GM19468 (cell line): ENCODE measurements around the gene UCP2.

Source experiments
- ATAC-seq: cut with Tn5 transposase; IDR thresholded peaks from one replicate; pipeline ENCODE4 v1.9.1; 2021; ENCODE audit warnings: mild to moderate bottlenecking, moderate library complexity, moderate number of reproducible peaks; ENCODE audit not compliant: unreplicated experiment; ENCODE audit errors: extremely low read depth

The UCP2 gene

DNA sequence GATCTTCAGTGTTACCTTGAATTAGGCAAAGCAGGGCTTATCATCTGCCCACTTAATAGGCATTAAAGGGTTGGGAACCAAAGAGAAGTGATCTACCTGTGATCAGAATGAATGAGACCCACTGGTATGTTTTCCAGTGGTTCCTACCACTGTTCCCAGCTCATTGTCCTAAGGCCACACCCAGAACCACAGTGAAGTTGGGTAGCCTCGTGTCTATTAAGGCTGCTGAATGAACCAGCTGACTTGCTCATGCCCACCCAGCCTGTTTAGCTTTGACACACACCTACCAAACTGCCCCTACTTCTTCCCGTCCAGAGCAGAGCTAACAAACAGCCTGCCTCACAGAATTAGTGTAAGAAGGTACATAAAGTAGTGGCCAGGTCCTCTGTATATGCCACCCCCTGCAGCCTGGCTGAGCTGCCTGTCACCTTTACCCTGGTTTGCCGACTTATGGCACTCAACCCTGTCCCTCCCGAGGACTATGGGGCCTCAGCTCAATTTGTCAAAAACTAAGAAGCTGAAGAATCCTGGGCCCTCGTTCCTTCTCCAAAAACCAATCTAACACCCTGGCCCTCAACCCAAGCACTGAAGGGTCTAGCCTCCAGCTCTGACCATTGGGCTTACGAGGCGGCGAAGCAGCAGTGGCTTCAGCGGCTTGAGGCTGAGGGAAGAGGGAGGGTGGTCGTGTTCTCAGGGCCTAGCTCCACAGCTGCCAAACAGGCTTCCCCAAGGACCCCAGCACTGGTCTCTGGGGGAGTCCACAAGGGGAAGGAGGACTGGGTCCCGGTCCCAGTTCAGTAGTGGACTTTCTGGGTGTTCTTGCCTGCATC, 9.8 kb downstream of the UCP2 start:
- no peak for ATAC-seq

DNA sequence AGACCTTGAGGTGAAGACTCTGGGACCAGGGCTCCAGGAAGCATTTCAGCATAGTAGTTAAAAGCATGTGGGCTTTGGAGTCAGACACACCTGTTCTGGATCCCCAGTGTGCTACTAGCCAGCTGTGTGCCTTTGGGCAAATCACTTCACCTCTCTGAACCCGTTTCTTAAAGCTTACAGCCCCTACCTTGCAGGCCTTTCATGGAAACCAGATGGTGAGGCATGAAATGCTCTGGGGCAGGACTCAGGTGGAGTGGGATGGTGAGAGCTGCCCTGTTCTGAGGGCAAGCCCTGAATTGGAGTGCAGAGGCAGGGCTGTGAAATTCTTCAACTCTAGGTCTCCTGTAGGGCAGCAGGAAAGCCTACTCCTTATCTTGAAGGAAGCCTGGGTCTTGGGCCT, 10.5 kb downstream of the UCP2 start:
- ATAC-seq: no peak

DNA sequence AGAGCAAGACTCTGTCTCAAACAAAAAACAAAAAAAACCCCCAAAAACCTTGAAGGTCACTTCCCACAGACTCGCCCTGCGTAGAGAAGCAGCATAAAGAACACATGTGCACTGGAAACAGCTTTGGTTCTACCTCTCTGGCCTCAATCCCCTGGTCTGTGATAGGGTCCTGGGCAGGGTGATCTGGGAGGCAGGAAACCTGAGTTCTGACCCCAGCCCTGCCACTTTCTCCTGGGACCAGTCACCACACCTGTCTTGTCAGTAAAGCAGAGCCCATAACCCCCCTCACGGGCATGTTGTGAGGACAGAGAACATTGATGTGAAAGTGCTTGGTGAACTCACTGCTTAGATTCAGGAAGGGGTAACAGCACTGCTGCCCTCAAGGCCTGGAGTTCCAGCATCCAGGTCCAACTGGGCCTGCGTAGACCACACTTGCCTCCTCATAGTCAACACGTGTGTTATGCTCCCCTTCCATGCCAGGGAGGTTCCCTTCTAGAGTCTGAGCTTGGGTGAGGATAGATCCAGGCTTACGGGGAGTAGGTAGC, 11.4 kb downstream of the UCP2 start:
- no peak for ATAC-seq

DNA sequence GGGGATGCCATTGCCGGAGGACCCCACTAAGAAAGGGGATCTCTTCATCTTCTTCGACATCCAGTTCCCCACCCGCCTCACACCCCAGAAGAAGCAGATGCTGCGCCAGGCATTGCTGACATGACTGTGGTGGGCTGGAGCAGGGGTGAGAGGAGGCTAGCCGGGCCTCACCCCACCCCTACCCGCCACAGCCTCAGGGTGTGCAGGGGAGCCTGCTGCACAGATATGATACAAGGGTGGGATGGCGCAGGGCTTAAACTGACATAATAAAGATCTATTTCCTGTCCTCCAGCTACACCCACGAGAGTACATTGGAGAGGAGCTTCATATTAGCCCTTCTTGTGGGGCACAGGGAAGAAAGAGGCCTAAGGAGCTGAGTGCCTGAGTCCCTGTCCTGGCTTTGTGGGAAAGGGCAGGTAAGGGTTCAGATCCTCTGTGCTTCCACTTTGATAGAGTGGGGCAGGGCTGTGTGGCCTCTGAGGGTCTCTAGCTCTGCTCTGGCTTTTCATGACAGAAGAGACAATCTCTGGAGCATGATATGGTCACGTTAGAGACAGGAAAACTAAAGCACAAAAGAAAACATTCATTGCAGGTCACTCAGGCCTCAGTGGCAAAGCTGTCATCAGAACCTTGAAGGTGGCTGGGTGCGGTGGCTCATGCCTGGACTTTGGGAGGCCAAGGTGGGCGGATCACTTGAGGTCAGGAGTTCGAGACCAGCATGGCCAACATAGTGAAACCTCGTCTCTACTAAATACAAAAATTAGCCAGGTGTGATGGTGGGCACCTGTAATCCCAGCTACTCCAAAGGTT, 12.4 kb downstream of the UCP2 start:
- ATAC-seq: no peak

DNA sequence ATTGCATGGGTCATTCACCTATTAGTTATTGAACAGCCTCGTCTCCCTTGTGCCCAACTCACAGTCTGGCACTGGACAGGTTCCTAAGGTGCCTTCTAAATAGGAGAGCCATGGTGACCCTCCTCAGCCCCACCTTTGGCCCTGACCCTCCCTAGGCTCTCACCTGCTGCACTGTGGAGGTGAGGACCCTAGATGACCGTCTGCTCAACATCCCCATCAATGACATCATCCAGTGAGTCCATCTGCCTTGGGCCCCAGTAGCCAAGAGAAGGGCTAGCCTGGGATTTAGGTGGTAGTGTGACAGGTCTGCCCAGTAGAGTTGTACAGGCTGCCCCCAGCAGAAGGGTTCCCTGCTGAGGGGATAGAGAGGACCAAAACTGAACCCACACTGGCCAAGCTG, 13.6 kb downstream of the UCP2 start:
- no peak for ATAC-seq

DNA sequence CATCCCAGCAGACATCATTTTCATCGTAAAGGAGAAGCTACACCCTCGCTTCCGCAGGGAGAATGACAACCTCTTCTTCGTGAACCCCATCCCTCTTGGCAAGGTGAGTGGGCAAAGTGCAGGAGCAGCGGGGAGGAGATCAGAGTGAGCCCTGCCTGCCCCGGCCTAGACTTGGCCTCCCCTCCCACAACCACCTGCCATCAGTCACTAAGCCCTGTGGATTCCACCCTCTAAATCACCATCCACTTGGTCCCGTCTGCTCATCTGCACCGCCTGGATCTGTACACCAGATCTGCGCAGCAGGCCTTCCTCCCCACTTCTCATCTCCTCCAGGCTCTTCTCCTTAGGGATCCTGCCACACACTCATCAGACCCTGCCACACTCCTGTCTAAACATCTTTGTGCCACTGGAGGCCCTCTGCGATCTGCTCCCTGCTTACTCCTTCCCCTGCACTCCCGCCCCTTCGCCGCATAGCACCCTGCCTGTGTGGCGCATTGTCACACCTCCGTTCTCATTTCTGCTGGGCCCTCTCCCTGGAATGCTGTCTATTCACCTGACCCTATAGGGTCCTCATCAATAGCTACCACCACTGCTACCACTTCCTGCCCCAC, 14.2 kb downstream of the UCP2 start:
- ATAC-seq: no peak

DNA sequence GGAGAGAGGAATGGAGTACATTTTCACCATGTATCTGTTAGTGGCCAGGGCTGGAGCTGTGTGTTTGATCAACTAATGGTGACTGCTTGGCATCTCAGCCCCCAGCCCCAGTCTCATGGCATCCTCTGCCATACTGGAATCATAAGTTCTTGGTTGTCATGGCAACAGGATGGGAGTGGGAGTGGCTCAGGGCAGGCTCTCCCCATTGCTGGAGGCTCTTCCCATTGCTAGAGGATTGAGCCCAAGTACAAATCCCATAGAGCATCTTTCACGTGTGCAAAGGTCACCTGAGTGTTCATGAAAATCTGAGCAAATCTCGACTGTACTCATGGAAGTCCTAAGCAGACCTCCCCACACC, 16.9 kb downstream of the UCP2 start:
- ATAC-seq: no peak

DNA sequence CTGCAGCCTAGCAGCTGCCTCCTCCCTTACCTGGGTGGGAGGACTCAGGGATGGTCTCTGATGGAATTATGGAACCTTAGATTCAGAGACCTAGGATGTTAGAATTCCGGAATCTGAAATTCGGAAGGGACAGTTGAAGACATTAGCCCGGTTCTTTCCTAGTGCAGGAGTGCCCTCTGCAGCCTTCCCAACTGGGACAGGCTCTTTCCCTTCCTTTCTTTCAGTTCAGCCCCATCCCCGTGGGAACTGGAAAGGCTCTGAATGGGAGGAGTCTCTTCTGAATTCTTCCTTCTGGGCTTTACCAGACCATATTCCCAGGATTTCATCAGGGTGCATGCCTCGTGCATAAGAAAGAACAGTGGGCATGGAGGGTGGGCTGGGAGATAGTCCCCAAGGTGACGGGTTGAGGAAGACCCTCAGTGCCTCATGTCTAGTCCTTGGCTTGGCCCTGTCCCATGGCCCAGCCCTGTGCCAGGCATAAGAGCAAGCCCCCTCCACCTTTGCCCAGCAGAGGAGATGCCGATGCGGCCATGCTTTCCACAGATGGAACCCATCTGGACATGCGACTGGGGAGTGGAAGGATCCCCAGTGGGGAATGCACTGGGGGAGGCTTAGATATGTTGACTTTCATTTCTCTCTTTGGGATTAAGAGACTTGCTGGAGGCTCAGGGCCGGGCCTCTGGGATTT, 17.4 kb downstream of the UCP2 start:
- no peak for ATAC-seq

DNA sequence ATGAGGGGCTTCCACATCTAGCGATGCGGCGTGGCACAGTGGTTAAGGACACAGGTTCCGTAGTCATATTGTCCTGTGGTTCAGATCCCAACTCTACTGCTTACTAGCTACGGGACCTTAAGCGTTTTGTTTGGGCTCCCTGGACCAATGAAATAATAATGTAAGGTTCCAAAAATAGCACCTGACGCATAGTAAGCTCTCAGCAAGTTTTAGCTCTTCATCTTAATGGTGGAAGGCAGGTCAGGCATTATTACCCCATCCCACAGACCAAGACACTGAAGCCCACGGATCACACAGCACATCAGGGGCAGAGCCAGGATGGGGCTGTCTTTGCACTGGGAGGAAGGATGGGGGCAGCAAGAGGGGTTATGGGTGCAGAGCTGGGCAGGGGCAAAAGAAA, 18.8 kb downstream of the UCP2 start:
- ATAC-seq: no peak

DNA sequence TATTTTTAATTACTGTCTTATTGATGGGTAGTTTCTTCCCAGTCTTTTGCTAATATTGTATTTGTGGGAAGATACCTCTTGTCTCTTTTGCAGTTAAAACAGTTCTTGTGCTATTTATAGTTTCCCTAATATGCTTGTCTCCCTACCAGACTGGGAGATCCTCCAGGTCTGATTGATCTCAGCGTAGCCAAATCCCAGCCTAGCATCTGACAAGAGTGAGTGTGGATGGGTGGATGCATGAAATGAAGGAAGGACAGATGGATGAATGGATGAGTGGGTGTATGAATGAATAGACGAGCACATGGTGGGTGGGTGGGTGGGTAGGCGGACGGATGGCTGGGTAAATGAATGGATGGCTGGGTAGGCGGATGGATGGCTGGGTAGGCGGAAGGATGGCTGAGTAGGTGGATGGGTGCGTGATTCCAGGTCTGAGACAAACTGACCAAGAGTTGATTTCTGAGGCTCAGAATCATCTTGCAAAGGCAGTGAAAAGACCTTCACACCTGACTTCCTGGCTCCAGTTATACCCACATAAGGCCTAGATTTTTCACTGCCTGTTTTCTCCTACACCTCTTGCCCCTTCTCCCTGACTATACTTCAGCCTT, 20.4 kb downstream of the UCP2 start:
- ATAC-seq: no peak

DNA sequence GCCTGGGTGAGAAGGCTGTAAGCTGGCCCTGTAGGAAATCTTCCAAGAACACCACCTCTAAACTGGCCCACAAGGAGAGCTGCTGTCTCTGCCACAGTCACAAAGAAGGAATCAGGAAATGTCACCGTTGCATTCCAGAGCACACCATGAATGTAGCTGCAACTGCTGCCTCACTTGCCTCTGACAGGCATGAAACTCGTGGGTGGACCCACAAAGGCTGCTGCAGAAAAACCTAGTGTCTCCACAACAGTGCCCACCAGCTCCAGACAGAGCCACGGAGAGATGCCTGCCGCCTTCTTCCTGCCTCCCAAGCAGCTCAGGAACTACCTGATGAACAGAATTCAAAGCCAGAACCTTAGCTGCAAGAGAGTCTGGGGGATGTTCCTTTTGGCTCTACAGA, 21.3 kb downstream of the UCP2 start:
- no peak for ATAC-seq

DNA sequence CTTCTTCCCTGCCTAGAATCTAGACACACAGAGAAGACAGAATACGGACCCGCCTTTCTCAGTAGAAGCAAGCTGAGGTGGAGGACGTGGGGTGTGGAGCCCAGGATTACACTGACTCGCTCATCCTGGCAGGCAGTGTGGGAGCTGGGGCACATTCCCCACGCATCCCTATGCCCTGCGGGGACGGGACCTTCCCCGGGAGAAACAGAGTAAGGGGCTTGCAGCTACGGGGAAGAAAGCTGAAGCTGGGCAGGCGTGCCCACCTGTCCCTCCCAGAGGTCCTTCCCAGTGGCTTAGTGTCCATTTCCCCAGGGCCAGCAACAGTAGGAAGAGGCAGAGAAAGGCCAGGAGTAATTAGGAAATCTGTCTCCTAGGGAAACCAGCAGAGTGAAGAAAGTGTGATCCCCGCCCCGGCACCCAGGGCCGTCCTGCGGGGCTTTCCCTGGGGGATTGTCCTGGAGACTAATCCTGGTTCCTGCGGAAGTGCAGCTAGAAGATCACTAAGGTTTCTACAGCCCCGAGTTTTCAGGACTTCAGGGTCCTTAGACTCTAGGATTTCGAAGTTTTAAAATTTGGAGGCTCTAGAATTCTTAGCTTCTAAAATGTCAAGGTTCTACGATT, 24.0 kb downstream of the UCP2 start:
- ATAC-seq: no peak

DNA sequence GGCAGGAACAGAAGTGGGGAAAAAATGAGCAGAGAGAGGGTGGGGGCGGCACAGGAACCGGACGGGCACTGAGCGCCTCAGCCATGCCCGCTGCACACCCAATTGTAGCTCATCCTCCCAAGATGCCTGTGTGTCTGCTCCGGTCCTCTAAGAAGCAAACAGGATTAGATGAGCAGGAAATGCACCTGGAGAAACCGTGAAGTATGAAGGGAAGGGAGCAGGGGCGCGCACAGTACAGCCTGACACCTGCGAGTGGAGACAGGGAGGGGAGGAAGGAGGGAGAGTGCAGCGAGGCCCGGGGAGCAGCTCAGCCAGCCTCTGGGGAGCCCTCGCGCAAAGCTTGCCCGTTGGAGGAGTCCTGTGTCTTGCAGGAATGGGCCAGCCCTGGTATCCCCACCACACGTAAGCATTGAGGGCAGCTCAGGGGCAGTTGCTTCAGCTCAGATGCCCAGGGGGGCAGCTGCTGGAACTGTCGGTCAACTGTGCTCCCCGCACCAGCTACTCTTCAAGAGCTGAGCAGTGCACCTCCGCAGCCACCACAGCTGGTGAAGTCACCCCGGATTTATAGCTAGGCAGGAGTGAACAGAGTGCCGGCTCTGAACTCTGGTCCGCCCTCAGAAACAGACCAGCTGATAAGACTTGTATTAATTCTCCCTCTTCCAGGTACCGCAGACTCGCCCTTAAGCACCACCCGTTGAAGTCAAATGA, 24.8 kb downstream of the UCP2 start:
- no peak for ATAC-seq

DNA sequence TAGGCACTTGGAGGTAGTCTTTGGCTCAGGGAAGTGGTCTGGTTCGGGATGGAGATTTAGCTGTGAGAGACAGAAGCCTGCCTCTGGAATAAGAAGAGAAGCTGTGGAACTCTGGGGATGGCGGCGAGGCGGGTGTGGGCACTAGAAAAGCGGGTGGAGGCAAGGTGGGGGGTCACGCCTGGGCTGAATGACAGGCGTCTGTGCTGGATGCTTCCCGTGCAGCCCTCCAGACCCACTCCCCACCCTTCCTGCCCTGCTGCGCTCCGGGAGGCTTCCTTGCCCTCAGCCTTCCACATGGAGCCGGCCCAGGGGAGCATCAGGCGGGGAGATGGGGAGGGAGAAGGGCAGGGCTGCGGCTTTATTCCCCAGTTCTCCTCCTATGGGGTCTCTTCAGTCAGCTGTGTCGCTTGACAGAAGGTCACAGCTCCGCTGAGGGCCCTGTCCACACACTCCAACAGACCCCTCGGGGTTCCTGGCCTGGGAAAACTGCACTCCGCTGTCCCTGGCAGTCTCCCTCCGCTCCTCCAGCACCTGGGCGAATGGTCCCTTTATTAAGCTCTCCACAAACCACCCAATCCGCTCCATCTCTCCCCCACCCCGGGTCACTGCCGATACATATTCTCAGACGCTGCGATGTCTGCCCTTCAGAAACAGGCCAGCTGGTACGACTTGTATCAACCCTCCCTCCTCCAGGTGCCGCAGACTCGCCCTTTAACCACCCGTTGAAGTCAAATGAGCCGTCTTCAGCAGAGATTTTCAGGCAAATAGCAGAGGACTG, 25.6 kb downstream of the UCP2 start:
- ATAC-seq: no peak

DNA sequence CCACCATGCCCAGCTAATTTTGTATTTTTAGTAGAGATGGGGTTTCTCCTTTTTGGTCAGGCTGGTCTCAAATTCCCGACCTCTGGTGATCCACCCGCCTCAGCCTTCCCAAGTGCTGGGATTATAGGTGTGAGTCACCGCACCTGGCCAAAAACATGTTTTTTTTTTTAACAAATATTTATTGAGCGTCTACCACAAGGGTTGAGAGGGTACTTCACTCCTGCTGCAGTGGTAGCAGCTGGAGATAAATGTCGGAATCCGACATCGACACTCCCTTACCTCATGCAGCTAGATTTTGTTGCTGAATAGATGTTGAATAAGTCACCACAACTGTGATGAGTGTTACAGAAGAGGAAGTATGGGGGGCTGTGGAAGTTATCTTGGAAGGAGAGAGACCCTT, 30.8 kb downstream of the UCP2 start:
- no peak for ATAC-seq

DNA sequence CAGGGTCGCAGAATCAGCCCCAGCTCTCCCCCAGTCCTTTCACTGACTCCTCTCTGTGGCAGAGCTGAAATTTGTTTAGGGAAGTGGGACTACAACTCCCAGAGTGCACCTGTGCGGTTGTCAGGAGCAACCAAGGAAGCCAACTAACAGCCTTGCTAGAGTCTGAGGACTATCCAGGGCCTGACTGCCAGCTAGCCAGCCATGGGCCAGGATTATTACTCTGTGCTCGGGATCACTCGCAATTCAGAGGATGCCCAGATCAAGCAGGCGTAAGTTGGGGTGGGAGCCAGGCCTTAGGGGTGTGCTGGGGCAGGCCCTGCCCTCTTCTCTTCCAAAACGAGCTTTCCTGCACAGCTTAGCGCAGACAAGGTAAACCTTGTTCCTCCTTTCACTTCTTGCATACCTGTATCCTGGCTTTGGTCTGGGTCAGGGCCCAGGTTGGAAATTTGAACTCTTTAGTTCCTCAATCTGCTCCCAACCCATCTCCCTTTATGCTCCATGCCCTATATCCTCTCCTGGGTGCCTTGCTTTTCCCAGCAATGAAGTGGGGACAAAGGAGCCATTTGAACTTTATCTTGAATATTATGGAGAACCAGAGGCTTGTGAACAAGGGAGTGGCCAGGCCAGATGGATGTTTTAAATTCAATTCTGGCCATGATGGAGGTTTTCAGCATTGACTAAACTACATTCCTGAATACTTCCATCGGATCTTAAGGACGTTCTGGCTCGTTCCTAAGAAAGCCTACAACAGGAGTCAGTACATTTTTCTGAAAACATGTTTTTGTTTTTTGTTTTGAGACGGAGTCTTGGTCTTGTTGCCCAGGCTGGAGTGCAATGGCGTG, 31.6 kb downstream of the UCP2 start, which contains the start of gene DNAJB13:
TSS of gene DNAJB13 (plus strand) at position 158 of the 842 bp plus-strand sequence. CDS start at position 202, 44 bp downstream.
- peak; percentile 58 for ATAC-seq

DNA sequence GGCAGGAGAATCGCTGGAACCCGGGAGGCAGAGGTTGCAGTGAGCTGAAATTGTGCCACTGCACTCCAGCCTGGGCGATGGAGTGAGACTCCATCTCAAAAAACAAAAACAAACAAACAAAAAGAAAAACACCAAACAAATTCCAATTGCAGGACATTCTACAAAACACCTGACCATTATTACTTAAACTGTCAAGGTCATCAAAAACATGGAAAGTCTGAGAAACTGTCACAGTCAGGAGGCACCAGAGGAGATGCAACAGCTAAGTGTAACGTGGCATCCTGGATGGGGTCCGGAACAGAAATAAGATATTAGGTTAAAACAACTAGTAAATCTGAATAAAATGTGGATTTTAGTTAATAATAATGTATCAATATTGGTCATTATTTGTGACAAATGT, 32.7 kb downstream of the UCP2 start:
- ATAC-seq: no peak
